ENCODE results near the gene CELA3B. TPM values are rescaled to one million over a fixed set of nuclear protein-coding genes. Genes with fewer than 3 reads are reported as not detected.
"Not testable (repeated sequence)": the region's sequence is repeated elsewhere in the genome, so short reads cannot be mapped to it uniquely, and the experiment has no call there.

Gene CELA3B
- total RNA-seq, 1 experiment from 2014 or later = not detected

- Mint-ChIP-seq H3K27me3 (ENCODE audit: insufficient read depth, unreplicated experiment) (no peaks in the 10 kb centered on the region), H3K9me3 (ENCODE audit: unreplicated experiment) (no peaks in the 10 kb centered on the region), H3K36me3 (ENCODE audit: insufficient read depth, unreplicated experiment) (peaks cover 10% of the 10 kb centered on the region), H3K4me1 (ENCODE audit: low read depth, unreplicated experiment) (peaks cover 37% of the 10 kb centered on the region), H3K27ac (ENCODE audit: unreplicated experiment) (peak overlapping the region; percentile 11), H3K4me3 (ENCODE audit: unreplicated experiment) (no peak overlapping the region)
- no peaks in the 10 kb centered on the region for H3K36me3 ChIP-seq (ENCODE audit: control insufficient read depth, insufficient read depth, low read length)
- DNase-seq = no peak
- H3K4me1 ChIP-seq = peaks cover 33% of the 10 kb centered on the region
- H3K4me3 ChIP-seq (ENCODE audit: low read depth, low read length) = no peak overlapping the region
- no peaks in the 10 kb centered on the region for H3K27me3 ChIP-seq (replicated peaks; ENCODE audit: control insufficient read depth, insufficient read depth, low read length)
- TF ChIP-seq, protein P1, sequence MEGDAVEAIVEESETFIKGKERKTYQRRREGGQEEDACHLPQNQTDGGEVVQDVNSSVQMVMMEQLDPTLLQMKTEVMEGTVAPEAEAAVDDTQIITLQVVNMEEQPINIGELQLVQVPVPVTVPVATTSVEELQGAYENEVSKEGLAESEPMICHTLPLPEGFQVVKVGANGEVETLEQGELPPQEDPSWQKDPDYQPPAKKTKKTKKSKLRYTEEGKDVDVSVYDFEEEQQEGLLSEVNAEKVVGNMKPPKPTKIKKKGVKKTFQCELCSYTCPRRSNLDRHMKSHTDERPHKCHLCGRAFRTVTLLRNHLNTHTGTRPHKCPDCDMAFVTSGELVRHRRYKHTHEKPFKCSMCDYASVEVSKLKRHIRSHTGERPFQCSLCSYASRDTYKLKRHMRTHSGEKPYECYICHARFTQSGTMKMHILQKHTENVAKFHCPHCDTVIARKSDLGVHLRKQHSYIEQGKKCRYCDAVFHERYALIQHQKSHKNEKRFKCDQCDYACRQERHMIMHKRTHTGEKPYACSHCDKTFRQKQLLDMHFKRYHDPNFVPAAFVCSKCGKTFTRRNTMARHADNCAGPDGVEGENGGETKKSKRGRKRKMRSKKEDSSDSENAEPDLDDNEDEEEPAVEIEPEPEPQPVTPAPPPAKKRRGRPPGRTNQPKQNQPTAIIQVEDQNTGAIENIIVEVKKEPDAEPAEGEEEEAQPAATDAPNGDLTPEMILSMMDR (IDR thresholded peaks at IDR 0.05; ENCODE audit: insufficient read depth in 1 of 2, low read depth in 1 of 2, low read length in 1 of 2, severe bottlenecking in 1 of 2, unreplicated experiment in 1 of 2) = no peak
- intact Hi-C loops (cut with micrococcal nuclease; ENCODE audit: unreplicated experiment) = no loop called here
- ChIA-PET CTCF (no interaction called here), POLR2A (no interaction called here)
- BruUV-seq (replicated peaks) = no TSS peak
- H3K9me3 ChIP-seq = no peaks in the 10 kb centered on the region
Measured at GRCh38 chr1:21941370-21941769, 35.5 kb upstream of the CELA3B start.

DNA sequence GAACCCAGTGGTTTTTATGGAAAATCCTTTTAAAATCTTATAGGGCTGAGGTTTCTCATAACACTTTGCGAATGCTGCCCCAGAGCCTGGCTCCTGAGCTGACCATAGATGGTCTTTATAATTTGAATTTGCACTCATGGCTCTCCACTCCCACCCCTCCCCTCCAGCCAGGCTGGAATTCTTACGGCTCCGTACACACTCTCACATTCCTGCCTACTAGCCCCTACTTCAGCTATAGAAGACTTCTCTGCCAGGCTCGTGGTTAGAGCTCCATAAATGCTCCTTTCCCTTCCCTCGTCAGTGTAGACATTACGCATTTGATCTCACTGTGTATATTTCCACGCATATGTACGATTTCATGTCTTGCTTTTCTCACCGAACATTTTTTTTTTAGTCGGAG lies 34.4 kb upstream of the CELA3B start:
- BruUV-seq (replicated peaks) = no TSS peak
- Histone ChIP-seq H3K36me3 (ENCODE audit: control insufficient read depth, insufficient read depth, low read length) (no peaks in the 10 kb centered on the region), H3K4me3 (ENCODE audit: low read depth, low read length) (no peak overlapping the region), H3K4me1 (peaks cover 32% of the 10 kb centered on the region), H3K27me3 (replicated peaks; ENCODE audit: control insufficient read depth, insufficient read depth, low read length) (no peaks in the 10 kb centered on the region), H3K9me3 (no peaks in the 10 kb centered on the region)
- Mint-ChIP-seq H3K9me3 (ENCODE audit: unreplicated experiment) (no peaks in the 10 kb centered on the region), H3K4me1 (ENCODE audit: low read depth, unreplicated experiment) (peaks cover 36% of the 10 kb centered on the region), H3K36me3 (ENCODE audit: insufficient read depth, unreplicated experiment) (peaks cover 6% of the 10 kb centered on the region), H3K27ac (ENCODE audit: unreplicated experiment) (peak overlapping the region; percentile 36), H3K4me3 (ENCODE audit: unreplicated experiment) (no peak overlapping the region), H3K27me3 (ENCODE audit: insufficient read depth, unreplicated experiment) (no peaks in the 10 kb centered on the region)
- TF ChIP-seq, protein P1 (IDR thresholded peaks at IDR 0.05; ENCODE audit: insufficient read depth in 1 of 2, low read depth in 1 of 2, low read length in 1 of 2, severe bottlenecking in 1 of 2, unreplicated experiment in 1 of 2) = no peak
- intact Hi-C loops (cut with micrococcal nuclease; ENCODE audit: unreplicated experiment) = no loop called here
- POLR2A ChIA-PET = no interaction called here
- CTCF ChIA-PET = interaction anchor here (0.6 to 1.2 kb wide), 2 partner anchors 20 to 79 kb away, joined by 3 read pairs; no protein-coding TSS in a partner anchor
- no peak for DNase-seq

DNA sequence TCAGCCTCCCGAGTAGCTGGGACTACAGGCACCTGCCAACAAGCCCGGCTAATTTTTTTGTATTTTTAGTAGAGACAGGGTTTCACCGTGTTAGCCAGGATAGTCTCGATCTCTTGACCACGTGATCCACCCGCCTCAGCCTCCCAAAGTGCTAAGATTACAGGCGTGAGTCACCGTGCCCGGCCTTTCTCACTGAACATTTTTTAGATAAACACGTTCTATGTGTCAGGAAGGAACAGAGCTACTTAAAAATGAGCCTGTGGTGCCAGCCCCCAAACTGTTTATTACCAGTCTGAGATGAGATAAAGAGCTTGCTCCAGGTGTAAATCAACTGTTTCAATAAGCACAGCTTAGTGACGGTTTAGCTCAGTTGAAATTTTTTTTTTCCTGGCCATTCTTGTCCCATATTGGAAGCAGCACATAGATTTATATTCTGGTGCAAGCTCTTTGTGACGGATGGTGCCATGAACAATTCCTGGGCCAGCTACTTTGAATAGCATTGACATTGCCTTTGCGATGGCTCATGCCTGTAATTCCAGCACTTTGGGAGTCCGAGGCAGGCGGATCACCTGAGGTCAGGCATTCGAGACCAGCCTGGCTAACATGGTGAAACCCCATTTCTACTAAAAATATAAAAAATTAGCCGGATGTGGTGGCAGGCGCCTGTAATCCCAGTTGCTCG lies 33.7 kb upstream of the CELA3B start:
- CTCF ChIA-PET = interaction anchor here (1.2 kb wide), 1 partner anchor 20 kb away, joined by 3 read pairs; no protein-coding TSS in a partner anchor
- POLR2A ChIA-PET; H3K4me3 Mint-ChIP-seq (ENCODE audit: unreplicated experiment): not testable (repeated sequence)

More for the DNA sequence above, 33.7 kb upstream of the CELA3B start:
- Mint-ChIP-seq H3K4me1 (ENCODE audit: low read depth, unreplicated experiment) (peaks cover 30% of the 10 kb centered on the region), H3K27ac (ENCODE audit: unreplicated experiment) (peak overlapping the region; percentile 36)
- H3K36me3 ChIP-seq (ENCODE audit: control insufficient read depth, insufficient read depth, low read length); H3K9me3 ChIP-seq; H3K27me3 Mint-ChIP-seq (ENCODE audit: insufficient read depth, unreplicated experiment); H3K4me3 ChIP-seq (ENCODE audit: low read depth, low read length); DNase-seq; H3K9me3 Mint-ChIP-seq (ENCODE audit: unreplicated experiment); H3K36me3 Mint-ChIP-seq (ENCODE audit: insufficient read depth, unreplicated experiment); BruUV-seq (replicated peaks); intact Hi-C loops (cut with micrococcal nuclease; ENCODE audit: unreplicated experiment); H3K27me3 ChIP-seq (replicated peaks; ENCODE audit: control insufficient read depth, insufficient read depth, low read length): not testable (repeated sequence)
- peaks cover 28% of the 10 kb centered on the region for H3K4me1 ChIP-seq
